Vein endothelial cell (primary cell): ENCODE results near the gene MRPL42. TPM values are rescaled to one million over a fixed set of nuclear protein-coding genes. Genes with fewer than 3 reads are reported as not detected.

Source experiments
- small RNA-seq: library from RNA; depleted of rRNA; stranded (forward); fragments of <200 nt; gene quantifications from one replicate; pipeline ENCODE3, GENCODE V24; 2012
- total RNA-seq: library from RNA; depleted of rRNA; stranded (reverse); fragments of >200 nt; gene quantifications from 2 replicates; pipeline ENCODE4 v1.2.3, GENCODE V29; 2012

MRPL42 gene
- total RNA-seq, result 32.3 and 86.7 TPM in 2 replicates

DNA sequence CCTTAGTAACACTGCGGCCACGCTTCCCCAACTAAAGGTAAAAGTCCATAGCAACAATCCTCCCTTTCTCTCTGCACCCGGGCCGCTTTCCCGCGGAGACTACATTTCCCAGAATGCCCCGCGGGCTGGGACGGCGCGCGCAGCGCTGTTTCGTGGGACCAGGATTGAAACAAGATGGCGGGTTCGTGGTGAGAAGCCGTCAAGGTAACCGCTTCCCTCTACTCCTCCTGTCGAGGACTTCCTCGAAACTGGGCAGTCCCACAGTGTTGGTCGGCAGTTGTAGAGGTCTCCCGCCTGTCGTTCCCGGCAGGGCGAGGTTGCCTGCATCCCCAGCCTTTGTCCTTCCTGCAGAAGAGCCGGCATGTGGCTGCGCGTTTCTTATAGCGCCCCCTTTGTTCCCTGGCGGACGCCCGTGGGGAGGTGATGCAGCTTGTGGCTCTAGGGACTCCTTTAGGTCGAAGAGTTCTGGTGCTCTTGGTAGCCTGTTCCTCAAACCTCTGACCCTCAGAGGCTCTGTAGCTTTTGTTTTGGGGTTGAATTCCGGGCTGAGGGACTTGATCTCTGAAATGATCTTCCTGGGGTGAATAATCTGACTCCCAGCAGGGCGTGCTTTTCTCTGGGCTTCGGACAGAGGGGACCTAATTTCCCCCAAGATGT is at the start of gene MRPL42:
MRPL42 (plus strand) TSS at position 164 of the 657 bp plus-strand sequence. CDS start 1,772 bp downstream, outside the sequence.

DNA sequence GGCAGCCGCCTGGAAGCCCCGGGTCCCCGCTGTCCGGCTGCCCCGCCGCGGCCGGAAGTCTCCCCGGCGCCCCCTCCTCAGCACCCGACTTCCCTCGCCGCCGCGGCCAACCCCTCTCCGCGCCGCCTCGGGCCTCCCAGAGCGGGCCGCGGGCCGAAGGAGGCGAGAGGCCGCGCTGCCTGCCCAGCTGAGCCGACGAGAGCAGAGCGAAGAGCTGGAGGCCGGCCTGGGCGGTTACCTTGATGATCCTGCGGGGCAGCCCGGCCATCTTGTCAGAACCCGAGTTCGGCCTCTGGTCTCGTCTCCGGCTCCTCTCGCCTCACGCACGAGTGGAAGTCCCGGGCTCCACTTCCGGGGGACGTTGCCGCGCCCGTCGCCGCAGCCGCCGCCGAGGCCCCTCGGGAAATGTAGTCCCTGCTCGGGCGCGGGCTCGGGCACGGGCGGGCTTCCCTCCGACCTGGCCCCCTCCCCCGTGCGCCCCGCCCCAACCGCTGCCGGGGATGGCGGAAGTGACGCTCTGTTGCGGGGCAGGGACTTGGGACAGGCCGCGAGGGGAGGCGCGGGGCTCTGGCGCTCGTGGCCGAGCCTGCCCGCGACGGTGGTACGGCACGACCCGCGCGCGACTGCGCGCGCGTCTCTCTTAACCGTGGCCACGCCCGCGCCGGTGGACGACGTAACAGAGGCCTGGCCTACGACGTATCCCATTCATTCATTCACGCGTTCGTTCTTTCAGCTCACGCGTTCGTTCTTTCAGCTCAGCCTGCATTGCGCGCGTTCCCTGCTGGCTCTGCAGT is 25.5 kb upstream of the MRPL42 start, which contains the start of gene UBE2N:
UBE2N (minus strand) TSS at position 331 of the 794 bp plus-strand sequence; CDS start at position 268, 63 bp downstream.

Small RNA genes lying within 50 kb of the gene (small RNA-seq; reads per million reads assigned to genes)
- not detected for gene RF00019

Other genes with a start within 250 kb of the MRPL42 start
- 286 and 290 TPM in 2 replicates for gene NUDT4, start 89.6 kb upstream of the MRPL42 start, total RNA-seq
- 97.2 and 111 TPM in 2 replicates for gene UBE2N, start 25.6 kb upstream of the MRPL42 start, total RNA-seq
- gene SOCS2, start 105.2 kb downstream of the MRPL42 start, total RNA-seq, result 12.1 and 20.8 TPM in 2 replicates
- 12.3 and 14.0 TPM in 2 replicates for gene CRADD, start 209.9 kb downstream of the MRPL42 start, total RNA-seq